Mesodermal cell (in vitro differentiated cells): Measurements from ENCODE around the gene DRG2. TPM values are rescaled to one million over a fixed set of nuclear protein-coding genes. Genes with fewer than 3 reads are reported as not detected.

ENCODE experiments used
- H3K27ac ChIP-seq: 2 replicates; pipeline ENCODE4 v1.7.0; 2013; ENCODE audit warnings: mild to moderate bottlenecking, low read depth, low read length, moderate library complexity; ENCODE audit not compliant: severe bottlenecking
- H3K36me3 ChIP-seq: 2 replicates; pipeline ENCODE4 v1.7.1; 2013; ENCODE audit warnings: mild to moderate bottlenecking, low read length, moderate library complexity; ENCODE audit not compliant: control insufficient read depth, insufficient read depth
- H3K4me1 ChIP-seq: one replicate; pipeline ENCODE4 v1.7.1; 2013; ENCODE audit warnings: mild to moderate bottlenecking, low read length; ENCODE audit not compliant: insufficient read depth, control insufficient read depth, poor library complexity, severe bottlenecking
- H3K4me3 ChIP-seq: 2 replicates; pipeline ENCODE4 v1.7.0; 2013; ENCODE audit warnings: low read length, control low read depth, mild to moderate bottlenecking; ENCODE audit not compliant: insufficient read depth, poor library complexity, severe bottlenecking; ENCODE audit errors: extremely low read depth
- H3K9me3 ChIP-seq: 2 replicates; pipeline ENCODE4 v1.7.1; 2013; ENCODE audit warnings: mild to moderate bottlenecking, low read length, moderate library complexity; ENCODE audit not compliant: control insufficient read depth
- WGBS, 2 experiments: methylation state at CpG; one replicate each; pipeline ENCODE4 v1.1.5; 2013; ENCODE audit warnings: missing lambda C conversion rate in 2 of 2; ENCODE audit not compliant: insufficient coverage in 2 of 2; 5-methylcytosine and 5-hydroxymethylcytosine counted together
- polyA plus RNA-seq, 2 experiments: library from polyadenylated mRNA; stranded (reverse); fragments of 50-300 nt; gene quantifications; one replicate each; pipeline ENCODE4 v1.2.3, GENCODE V29; 2013

Gene DRG2, protein sequence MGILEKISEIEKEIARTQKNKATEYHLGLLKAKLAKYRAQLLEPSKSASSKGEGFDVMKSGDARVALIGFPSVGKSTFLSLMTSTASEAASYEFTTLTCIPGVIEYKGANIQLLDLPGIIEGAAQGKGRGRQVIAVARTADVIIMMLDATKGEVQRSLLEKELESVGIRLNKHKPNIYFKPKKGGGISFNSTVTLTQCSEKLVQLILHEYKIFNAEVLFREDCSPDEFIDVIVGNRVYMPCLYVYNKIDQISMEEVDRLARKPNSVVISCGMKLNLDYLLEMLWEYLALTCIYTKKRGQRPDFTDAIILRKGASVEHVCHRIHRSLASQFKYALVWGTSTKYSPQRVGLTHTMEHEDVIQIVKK
- 38.3 TPM for polyA plus RNA-seq (2013, experiment 1 of 2)
- 33.9 TPM for polyA plus RNA-seq (2013, experiment 2 of 2)

DNA sequence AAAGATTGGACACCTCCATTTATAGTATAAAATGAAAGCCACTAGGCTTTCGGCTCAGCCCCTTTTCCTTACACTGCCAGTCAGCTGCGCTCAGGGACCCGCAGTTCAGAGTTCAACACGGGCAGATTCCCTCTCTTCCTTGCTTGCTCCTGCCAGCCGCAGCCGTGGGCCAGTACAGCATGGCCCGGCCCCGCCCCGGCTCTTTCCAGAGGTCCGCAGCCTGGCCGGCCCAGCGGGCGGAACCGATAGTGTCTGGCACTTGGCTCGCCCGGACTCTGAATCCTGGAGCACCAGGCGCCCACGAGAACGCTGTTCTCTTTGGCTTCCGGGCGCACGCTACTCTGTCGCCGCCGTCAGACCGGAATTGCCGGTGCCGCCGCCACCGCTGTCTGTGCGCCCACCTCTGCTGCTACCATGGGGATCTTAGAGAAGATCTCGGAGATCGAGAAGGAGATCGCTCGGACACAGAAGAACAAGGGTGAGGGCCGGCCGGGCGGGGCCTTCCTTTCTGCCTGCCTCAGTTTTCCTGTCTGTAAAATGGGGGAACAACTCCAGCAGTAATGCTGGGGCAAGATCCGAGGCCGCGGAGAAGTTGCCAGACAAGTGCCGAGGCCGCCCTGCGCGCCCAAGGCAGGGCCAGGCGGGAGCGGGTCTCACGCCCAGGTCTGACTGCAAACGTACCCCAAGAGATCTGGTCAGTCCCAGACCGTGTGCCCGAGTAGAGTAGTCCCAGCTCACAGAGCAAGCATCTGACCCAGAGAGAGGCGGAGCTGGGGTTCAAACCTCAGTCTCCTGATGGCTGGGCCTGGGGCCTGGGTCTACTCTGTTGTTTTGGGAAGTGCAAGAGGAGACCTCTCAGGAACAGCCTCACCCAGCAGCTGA lies at the start of gene DRG2:
DRG2 (plus strand) TSS at position 339 of the 882 bp plus-strand sequence; CDS start at position 415, 76 bp downstream.
- Histone ChIP-seq H3K9me3 (no peaks in the 10 kb centered on the region), H3K4me3 (peak within 1 kb of the TSS; percentile 81), H3K4me1 (peaks cover 6% of the 10 kb centered on the region), H3K27ac (peak within 1 kb of the TSS; percentile 55), H3K36me3 (peaks cover 19% of the 10 kb centered on the region)
- WGBS, 2 experiments, result 3% methylated on average over 49 to 51 of the region's 52 CpGs

DNA sequence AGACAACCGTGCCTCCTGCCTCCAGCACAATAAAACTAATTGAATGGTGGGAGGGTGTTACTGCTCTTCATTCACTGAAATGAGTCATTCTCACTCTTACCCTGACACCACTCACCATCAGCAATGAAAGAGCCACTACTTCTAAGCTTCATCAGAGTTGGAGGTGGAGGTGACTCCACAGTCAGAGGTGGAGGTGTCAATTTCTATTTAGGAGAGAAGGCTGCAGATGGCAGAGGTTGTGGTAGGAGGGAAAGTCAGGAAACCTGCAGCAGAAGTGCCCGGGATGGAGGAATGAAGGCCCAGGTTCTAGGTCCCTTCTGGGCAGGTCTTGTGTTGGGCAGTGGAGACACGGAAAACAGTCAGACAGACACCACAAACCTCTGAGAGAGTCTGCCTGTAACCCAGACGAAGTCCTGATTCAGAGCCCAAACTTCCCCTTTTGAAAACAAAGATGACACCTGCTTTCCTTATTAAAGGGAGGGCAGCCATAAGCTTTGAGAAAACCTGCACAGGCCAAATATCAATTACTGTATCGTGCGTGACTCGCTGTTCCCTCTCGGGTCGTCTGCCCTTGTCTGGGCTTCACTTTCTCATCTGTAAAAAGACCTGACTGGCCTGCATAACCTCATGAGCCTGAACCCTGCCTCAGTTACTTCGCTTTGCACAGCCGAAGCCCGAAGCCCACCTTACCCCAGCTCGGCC lies 49.4 kb upstream of the DRG2 start:
- peak overlapping the region; percentile 79 for H3K4me3 ChIP-seq
- H3K27ac ChIP-seq, result no peak overlapping the region
- peaks cover 10% of the 10 kb centered on the region for H3K4me1 ChIP-seq
- WGBS, 2 experiments, result 4 to 8% methylated on average over 7 to 12 of the region's 13 CpGs
- no peaks in the 10 kb centered on the region for H3K36me3 ChIP-seq
- H3K9me3 ChIP-seq, result no peaks in the 10 kb centered on the region

DNA sequence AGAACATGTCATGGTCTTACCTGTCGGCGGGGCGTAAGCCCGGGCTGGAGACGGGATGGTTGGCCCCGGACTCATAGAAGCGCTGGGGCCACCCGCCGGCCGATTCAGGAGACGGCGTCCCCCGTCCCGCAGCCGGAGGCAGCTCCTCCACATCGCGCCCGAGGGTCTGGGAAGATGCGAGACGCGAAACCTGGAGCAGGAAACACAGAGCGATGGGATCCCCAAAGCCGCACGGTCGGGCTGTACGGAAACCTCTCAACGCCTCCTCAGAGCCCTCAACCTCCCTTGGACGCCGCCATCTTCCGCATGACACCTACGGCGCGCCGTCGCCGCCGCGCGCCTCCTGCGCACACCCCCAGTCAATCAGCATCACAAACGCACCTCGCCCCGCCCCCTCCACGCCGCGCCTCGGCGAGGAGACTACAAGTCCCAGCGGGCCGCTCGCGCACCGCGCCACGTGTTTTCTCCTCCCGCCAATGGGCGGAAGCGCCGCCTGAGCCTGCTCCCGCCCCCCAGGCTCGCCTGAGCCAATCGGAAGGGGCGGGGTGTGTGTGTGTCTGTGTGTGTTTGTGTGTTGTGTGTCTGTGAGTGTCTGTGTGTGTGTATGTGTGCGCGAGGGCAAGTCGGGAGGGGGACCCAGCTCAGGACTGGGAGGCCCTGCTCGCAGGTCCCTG lies 48.8 kb upstream of the DRG2 start, which contains the start of the genes ATPAF2 and GID4:
ATPAF2 (minus strand) TSS at position 308 of the 674 bp plus-strand sequence; CDS start at position 153, 155 bp downstream.
GID4 (plus strand) TSS at position 548 of the 674 bp plus-strand sequence; CDS start at position 605, 57 bp downstream.
- H3K36me3 ChIP-seq, result no peaks in the 10 kb centered on the region
- no peaks in the 10 kb centered on the region for H3K9me3 ChIP-seq
- WGBS, 2 experiments, result 0% methylated on average over 31 to 56 of the region's 67 CpGs
- H3K4me1 ChIP-seq, result peaks cover 10% of the 10 kb centered on the region
- H3K27ac ChIP-seq, result no peak within 1 kb of the TSS
- H3K4me3 ChIP-seq, result peak within 1 kb of the TSS; percentile 79

DNA sequence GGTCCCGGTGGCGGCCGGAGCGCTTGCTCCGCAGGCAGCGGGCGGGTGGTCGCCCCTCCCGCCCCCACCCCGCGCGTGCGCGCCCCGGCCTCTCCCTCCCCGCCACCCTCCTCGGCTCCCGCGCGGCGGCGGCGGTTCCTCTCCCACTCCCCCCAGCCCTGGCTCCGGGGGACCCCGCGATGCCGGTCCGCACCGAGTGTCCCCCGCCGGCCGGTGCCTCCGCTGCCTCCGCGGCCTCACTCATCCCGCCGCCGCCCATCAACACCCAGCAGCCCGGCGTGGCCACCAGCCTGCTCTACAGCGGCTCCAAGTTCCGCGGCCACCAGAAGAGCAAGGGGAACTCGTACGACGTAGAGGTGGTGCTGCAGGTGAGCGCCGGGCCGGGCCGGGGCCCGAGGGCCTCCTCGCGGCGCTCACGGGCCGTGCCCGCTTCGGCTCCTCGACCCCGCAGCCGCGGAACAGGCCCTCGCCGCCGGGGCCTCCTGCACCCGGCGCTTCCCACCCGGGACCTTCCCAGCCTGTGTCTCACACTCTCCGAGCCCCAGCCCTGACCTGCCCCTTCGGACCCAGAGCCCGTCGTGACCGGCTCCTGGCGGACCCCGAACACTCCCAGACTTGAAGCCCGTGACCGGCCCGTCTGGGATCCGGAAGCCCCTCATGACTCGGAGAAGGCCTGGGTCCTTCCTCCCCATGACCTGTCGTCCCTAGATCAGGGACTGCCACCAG lies 48.0 kb upstream of the DRG2 start:
- peak overlapping the region; percentile 79 for H3K4me3 ChIP-seq
- H3K27ac ChIP-seq, result no peak overlapping the region
- peaks cover 10% of the 10 kb centered on the region for H3K4me1 ChIP-seq
- 1% methylated on average over 41 to 52 of the region's 81 CpGs for WGBS, 2 experiments
- no peaks in the 10 kb centered on the region for H3K36me3 ChIP-seq
- H3K9me3 ChIP-seq, result no peaks in the 10 kb centered on the region

DNA sequence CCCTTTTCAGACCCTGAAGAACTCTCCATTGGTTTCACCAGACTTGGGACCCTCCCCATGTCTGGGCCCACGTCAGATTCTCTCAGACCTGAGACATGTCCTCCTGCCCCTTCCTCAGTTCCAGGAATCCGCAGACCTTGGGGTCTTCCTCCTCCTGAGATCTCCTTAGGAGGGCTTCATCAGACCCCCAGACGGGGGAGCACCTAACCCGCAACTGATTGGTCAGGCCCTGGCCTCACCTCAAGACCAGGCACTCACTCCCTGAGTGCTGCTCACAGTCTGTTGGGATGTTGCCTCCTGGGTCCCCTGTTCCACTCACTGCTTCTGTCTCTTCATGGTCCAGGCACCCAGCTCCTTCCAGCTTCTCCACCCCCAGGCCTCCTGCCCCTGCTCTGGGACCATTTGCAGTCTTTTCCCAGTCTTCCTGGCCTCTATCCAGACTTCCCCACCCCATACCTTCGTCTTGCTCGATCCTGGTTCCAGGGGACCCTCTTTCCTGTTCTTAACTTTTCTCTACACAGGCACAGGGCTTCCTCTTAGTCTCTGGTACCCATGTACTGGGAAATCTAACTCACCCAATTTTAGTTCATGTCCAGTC lies 47.4 kb upstream of the DRG2 start:
- peak overlapping the region; percentile 79 for H3K4me3 ChIP-seq
- H3K4me1 ChIP-seq, result peaks cover 10% of the 10 kb centered on the region
- H3K36me3 ChIP-seq, result peaks cover 4% of the 10 kb centered on the region
- no peaks in the 10 kb centered on the region for H3K9me3 ChIP-seq
- no peak overlapping the region for H3K27ac ChIP-seq
- WGBS, 2 experiments, result 46 to 47% methylated on average over 6 of the region's 6 CpGs

DNA sequence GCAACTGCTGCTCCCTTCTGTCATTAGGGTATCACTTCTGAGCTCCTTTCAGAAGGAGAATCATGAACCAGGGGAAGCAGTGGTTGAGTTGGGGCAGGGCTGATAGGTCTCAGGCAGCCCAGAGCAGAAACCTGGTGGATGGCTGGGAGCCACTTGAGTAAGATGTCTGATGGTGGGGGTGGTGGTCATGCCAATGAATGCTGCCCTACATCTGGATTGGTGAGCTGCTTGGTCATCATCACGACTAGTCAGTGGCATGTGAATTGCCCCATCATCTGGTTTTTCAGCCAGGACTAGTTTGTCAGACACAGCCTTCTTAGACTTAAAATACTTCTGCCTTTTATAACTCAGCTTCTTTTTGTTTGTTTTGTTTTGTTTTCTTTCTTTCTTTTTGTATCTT lies 46.0 kb upstream of the DRG2 start:
- WGBS, 2 experiments, result no CpG with 5 or more reads among the region's 1 CpG
- H3K9me3 ChIP-seq, result no peaks in the 10 kb centered on the region
- H3K27ac ChIP-seq, result no peak overlapping the region
- H3K36me3 ChIP-seq, result peaks cover 13% of the 10 kb centered on the region
- no peak overlapping the region for H3K4me3 ChIP-seq
- peaks cover 10% of the 10 kb centered on the region for H3K4me1 ChIP-seq

DNA sequence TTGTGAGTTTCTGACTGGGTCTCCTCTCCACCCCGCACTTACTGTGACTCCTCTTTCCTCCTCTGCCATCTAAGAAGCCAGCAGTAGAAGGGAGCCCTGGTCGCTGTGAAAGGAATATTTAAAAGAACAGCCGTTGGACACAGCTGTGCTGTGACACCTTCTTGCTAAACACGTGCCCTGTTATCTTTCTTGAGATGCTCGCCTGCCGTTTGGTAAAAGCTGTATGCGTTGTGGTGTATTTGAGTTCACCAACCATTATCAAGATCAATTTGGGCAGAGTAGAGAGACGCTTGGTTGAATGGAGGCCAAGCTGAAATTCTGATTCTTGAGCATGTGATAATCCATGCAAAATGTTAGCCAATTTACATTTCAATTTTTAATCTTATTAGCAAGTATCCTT lies 44.8 kb upstream of the DRG2 start:
- Histone ChIP-seq H3K27ac (no peak overlapping the region), H3K9me3 (no peaks in the 10 kb centered on the region), H3K4me1 (peaks cover 9% of the 10 kb centered on the region), H3K4me3 (no peak overlapping the region), H3K36me3 (peaks cover 20% of the 10 kb centered on the region)
- WGBS, 2 experiments, result 77 to 85% methylated on average over 4 to 5 of the region's 8 CpGs

DNA sequence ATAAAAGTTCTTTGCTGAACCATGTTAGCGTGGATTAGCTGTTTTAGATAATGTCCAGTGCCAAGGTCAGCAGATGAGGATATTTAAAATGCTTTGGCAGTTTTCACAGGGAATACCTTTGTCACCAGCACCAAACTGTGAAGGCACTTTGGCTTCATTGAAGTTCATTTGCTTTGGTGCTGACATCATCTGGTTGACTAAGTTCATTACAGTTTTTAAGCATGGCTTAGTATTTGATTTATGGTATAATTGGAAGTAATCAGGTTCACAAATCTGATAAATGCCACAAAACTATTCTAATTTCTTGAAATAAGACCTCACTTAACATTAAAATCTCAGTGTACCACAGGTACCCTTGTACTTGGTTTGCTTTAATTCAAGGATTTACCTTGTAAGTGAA lies 44.3 kb upstream of the DRG2 start:
- Histone ChIP-seq H3K4me1 (peaks cover 7% of the 10 kb centered on the region), H3K27ac (no peak overlapping the region), H3K36me3 (peaks cover 23% of the 10 kb centered on the region), H3K4me3 (no peak overlapping the region), H3K9me3 (no peaks in the 10 kb centered on the region)
- WGBS, 2 experiments, result 90 to 100% methylated on average over 1 of the region's 1 CpG

DNA sequence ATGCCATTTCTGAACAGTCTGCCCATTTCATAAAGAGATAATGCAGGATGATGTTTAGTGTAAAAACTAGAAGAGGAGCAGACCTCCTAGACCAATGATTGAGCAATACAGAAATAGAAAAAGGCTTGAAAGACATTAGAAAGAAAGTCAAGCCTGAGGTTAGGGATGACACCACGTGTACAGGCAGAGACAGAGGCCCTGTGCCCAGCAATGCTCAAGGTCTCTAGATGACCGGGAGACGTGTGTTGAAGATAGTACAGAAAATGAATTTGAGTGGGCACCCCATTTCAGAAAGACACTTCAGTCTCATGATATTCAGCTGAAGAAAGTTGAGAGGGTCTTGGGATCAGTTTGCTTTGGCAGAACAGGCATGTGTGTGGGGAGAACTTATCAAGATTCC lies 43.1 kb upstream of the DRG2 start:
- Histone ChIP-seq H3K36me3 (peaks cover 27% of the 10 kb centered on the region), H3K9me3 (no peaks in the 10 kb centered on the region), H3K4me3 (no peak overlapping the region), H3K27ac (no peak overlapping the region), H3K4me1 (peaks cover 7% of the 10 kb centered on the region)
- 96 to 100% methylated on average over 2 to 3 of the region's 3 CpGs for WGBS, 2 experiments
